Lower leg skin (tissue), 4 donors: ENCODE measurements around the gene NUTM2G. TPM values are rescaled to one million over a fixed set of nuclear protein-coding genes. Genes with fewer than 3 reads are reported as not detected.
"Not testable (repeated sequence)": the region's sequence is repeated elsewhere in the genome, so short reads cannot be mapped to it uniquely, and the experiment has no call there.

ENCODE experiments used
- DNase-seq, 2 donors: peaks; one replicate each; pipeline ENCODE4 v3.0.0-alpha.2; 2019; ENCODE audit warnings: low spot score in 2 of 2
- H3K4me3 ChIP-seq: fragments of 200-600 bp; sonication (generic); 2 replicates; pipeline ENCODE4 v1.5.1; 2017; ENCODE audit warnings: mild to moderate bottlenecking, low read depth; ENCODE audit not compliant: poor library complexity, severe bottlenecking
- WGBS, 2 donors: methylation state at CpG; one replicate each; pipeline ENCODE4 v1.1.5; 2018; 5-methylcytosine and 5-hydroxymethylcytosine counted together
- intact Hi-C: fragments of 100-400 bp; cut with DNase I; formaldehyde crosslinking; loops from one replicate; pipeline ENCODE4 v1.15.0; 2023; ENCODE audit warnings: low total_unique reads
- total RNA-seq, 4 donors: library from RNA; depleted of rRNA; stranded (reverse); fragments of >200 nt; gene quantifications; one replicate each; pipeline ENCODE4 v1.1.0, GENCODE V29; 2016

The NUTM2G gene
- total RNA-seq, 4 donors from 2014 or later, result not detected

DNA sequence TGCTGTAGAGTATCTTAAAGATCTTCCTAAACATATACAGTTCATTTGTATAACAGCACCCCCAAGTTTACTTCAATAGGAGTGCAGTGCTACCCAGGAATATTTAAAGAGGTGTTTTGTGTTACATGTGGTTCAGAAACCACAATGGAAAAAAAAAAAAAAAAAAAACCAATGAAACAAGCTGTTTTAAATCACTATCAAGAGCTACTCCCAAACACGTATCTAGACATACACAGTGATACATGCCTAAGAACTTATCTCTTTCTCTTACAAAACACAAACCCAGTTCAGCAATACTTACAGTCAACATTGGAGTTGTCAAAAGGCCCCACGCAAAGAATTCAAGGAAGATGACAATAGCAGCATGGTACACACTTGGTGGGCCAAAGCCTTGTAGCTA lies 43.9 kb downstream of the NUTM2G start:
- intact Hi-C loops, result not testable (repeated sequence)

DNA sequence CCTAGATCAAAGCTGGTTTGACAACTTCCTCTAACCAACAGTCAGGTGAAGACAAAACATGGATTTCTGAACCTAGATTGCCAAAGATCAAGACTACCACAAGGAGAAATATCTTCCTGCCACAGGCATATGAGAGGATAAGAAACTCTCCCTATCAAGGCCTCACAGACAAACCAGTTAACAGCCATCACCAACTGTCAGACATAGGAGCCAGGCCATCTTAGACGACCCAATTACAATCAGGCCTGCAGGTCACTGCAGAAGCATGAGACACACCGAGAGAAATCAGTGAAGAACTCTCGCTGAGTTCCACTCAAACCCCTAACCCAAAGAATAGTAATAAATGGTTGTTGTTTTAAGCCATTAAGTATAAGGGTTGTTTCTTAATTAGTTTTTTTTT lies 45.4 kb downstream of the NUTM2G start:
- DNase-seq, H3K4me3 ChIP-seq, intact Hi-C loops: not testable (repeated sequence)
- WGBS, 2 donors, result 72 to 79% methylated on average over 3 of the region's 3 CpGs

More for the DNA sequence above, 43.9 kb downstream of the NUTM2G start:
- DNase-seq, H3K4me3 ChIP-seq: not testable (repeated sequence)
- WGBS, 2 donors, result 86% methylated on average over 2 of the region's 2 CpGs

DNA sequence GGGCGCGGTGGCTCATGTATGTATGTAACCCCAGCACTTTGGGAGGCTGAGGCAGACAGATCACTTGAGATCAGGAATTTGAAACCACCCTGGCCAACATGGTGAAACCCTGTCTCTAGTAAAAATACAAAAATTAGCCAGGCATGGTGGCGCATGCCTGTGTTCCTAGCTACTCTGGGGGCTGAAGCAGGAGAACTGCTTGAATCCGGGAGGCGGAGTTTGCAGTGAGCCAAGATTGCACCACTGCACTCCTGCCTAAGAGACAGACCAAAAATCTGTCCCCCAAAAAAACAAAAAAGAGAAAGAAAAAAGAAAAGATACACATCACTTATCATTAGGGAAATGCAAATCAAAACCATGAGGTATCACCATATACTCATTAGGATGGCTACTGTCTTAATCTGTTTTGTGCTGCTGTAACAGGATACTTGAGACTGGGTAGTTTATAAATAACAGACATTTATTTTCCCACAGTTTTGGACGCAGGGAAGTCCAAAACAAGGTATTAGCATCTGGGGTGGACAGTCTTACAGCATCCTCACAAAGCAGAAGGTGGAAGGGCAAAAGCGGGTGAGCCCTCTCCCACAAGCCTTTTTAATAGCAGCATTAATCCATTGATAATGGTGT lies 55.0 kb downstream of the NUTM2G start:
- intact Hi-C loops, DNase-seq, H3K4me3 ChIP-seq: not testable (repeated sequence)
- WGBS, 2 donors, result 89 to 95% methylated on average over 7 of the region's 7 CpGs

DNA sequence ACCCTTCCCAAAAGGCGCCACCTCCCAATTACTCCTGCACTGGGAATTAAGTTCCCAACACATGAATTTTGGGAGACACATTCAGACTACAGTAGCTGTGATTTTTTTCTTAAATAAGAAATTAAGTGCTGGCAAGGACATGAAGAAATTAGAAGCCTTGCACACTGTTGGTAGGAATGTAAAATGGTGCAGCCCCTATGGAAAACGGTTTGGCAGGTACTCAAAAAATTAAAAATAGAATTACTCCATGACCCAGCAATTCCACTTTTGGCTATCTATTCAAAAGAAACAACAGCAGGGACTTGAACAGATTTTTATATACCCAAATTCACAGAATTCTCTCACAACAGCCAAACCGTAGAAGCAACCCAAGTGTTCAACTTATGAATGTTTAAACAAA lies 55.5 kb downstream of the NUTM2G start:
- intact Hi-C loops, H3K4me3 ChIP-seq, DNase-seq: not testable (repeated sequence)
- WGBS, 2 donors, result 86 to 89% methylated on average over 3 of the region's 3 CpGs

DNA sequence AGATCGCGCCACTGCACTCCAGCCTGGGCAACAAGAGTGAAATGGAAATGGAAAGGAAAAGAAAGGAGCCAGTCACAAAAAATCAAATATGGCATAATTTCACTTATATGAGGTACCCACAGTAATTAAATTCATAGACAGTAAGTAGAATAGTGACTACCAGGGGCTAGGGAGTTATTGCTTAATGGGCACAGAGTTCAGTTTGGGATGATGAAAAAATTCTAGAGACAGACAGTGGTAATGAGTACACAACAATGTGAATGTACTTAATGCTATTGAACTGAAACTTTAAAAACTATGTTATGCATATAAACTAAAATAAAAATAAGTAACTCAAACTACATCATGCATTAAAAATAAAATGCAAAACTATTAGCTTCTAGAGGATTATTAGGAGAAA lies 56.2 kb downstream of the NUTM2G start:
- WGBS, 2 donors, result 95 to 100% methylated on average over 2 of the region's 2 CpGs

More for the DNA sequence above, 56.2 kb downstream of the NUTM2G start:
- intact Hi-C loops, DNase-seq, H3K4me3 ChIP-seq: not testable (repeated sequence)

Other genes with a start within 250 kb of the NUTM2G start
- 10 to 100 TPM in 1 of 4 donors, 1 to 10 TPM in 3; 7.5 to 11.6 (median 9.0) TPM for gene ZNF510, start 150.8 kb upstream of the NUTM2G start, total RNA-seq
- 10 to 100 TPM in 1 of 4 donors, 1 to 10 TPM in 3; 5.0 to 13.4 (median 7.9) TPM for gene ZNF782, start 74.3 kb upstream of the NUTM2G start, total RNA-seq
- gene CTSV, start 110.3 kb downstream of the NUTM2G start, total RNA-seq, result 100 to 1,000 TPM in 2 of 4 donors, 10 to 100 TPM in 2; 49.1 to 208 (median 93.4) TPM